Measurements from ENCODE around the gene ZNF148.

DNA sequence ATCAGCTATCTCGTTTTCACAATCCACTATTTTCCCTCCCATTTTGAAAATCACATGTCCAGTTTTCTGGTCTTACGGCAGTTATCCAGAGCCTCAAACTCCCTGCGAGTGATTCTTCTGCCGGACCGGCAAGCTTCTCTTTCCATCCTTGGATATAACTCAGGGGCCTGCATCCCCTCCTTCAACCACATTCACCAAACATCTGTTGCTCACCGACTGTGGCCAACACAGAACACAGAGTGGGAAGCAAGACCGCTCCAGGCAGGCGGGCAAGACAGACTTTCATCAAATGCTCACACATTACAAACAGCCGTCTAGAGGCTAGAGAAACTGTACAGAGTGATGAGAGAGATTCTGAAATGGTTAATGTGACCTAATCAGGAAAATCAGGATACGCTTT is 154.9 kb downstream of the ZNF148 start:
- TF ChIP-seq ZNF266 (tag by site-specific recombination; IDR thresholded peaks at IDR 0.05; ENCODE audit: low read depth) = no peak
- TF ChIP-seq, protein P1, sequence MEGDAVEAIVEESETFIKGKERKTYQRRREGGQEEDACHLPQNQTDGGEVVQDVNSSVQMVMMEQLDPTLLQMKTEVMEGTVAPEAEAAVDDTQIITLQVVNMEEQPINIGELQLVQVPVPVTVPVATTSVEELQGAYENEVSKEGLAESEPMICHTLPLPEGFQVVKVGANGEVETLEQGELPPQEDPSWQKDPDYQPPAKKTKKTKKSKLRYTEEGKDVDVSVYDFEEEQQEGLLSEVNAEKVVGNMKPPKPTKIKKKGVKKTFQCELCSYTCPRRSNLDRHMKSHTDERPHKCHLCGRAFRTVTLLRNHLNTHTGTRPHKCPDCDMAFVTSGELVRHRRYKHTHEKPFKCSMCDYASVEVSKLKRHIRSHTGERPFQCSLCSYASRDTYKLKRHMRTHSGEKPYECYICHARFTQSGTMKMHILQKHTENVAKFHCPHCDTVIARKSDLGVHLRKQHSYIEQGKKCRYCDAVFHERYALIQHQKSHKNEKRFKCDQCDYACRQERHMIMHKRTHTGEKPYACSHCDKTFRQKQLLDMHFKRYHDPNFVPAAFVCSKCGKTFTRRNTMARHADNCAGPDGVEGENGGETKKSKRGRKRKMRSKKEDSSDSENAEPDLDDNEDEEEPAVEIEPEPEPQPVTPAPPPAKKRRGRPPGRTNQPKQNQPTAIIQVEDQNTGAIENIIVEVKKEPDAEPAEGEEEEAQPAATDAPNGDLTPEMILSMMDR (tag by site-specific recombination; IDR thresholded peaks at IDR 0.05) = no peak
- TF ChIP-seq, protein P2, sequence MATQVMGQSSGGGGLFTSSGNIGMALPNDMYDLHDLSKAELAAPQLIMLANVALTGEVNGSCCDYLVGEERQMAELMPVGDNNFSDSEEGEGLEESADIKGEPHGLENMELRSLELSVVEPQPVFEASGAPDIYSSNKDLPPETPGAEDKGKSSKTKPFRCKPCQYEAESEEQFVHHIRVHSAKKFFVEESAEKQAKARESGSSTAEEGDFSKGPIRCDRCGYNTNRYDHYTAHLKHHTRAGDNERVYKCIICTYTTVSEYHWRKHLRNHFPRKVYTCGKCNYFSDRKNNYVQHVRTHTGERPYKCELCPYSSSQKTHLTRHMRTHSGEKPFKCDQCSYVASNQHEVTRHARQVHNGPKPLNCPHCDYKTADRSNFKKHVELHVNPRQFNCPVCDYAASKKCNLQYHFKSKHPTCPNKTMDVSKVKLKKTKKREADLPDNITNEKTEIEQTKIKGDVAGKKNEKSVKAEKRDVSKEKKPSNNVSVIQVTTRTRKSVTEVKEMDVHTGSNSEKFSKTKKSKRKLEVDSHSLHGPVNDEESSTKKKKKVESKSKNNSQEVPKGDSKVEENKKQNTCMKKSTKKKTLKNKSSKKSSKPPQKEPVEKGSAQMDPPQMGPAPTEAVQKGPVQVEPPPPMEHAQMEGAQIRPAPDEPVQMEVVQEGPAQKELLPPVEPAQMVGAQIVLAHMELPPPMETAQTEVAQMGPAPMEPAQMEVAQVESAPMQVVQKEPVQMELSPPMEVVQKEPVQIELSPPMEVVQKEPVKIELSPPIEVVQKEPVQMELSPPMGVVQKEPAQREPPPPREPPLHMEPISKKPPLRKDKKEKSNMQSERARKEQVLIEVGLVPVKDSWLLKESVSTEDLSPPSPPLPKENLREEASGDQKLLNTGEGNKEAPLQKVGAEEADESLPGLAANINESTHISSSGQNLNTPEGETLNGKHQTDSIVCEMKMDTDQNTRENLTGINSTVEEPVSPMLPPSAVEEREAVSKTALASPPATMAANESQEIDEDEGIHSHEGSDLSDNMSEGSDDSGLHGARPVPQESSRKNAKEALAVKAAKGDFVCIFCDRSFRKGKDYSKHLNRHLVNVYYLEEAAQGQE (tag by site-specific recombination; IDR thresholded peaks at IDR 0.05) = no peak
- TF ChIP-seq ZNF837 (tag by site-specific recombination; IDR thresholded peaks at IDR 0.05) = no peak
- no peak for TF ChIP-seq ZNF324 (tag by site-specific recombination; IDR thresholded peaks at IDR 0.05)
- TF ChIP-seq ZNF37A (tag by site-specific recombination; IDR thresholded peaks at IDR 0.05) = no peak
- no peak for TF ChIP-seq MYNN (tag by site-specific recombination; IDR thresholded peaks at IDR 0.05; ENCODE audit: borderline replicate concordance)
- TF ChIP-seq ZNF23 (tag by site-specific recombination; IDR thresholded peaks at IDR 0.05; ENCODE audit: borderline replicate concordance) = no peak
- no peak for TF ChIP-seq ZNF202 (tag by site-specific recombination; IDR thresholded peaks at IDR 0.05; ENCODE audit: borderline replicate concordance)
- TF ChIP-seq KLF9 (tag by site-specific recombination; IDR thresholded peaks at IDR 0.05; ENCODE audit: low read depth) = no peak
- TF ChIP-seq ZNF585B (tag by site-specific recombination; IDR thresholded peaks at IDR 0.05) = no peak
- TF ChIP-seq ZNF629 (tag by site-specific recombination; IDR thresholded peaks at IDR 0.05) = no peak
- no peak for TF ChIP-seq ZNF221 (tag by site-specific recombination; IDR thresholded peaks at IDR 0.05; ENCODE audit: borderline replicate concordance)

Data from HEK293 (cell line).